Renal pelvis (tissue), 4 donors: Measurements from ENCODE around the gene ZNF491. TPM values are rescaled to one million over a fixed set of nuclear protein-coding genes. Genes with fewer than 3 reads are reported as not detected.
"Not testable (repeated sequence)": the region's sequence is repeated elsewhere in the genome, so short reads cannot be mapped to it uniquely, and the experiment has no call there.

Source experiments
- DNase-seq: peaks from one replicate; pipeline ENCODE4 v3.0.0-alpha.2; 2013
- polyA plus RNA-seq, 3 donors: library from polyadenylated mRNA; unstranded; fragments of 120-200 nt; gene quantifications; one replicate each; pipeline ENCODE4 v1.2.1, GENCODE V29; 2013; ENCODE audit not compliant: insufficient read length in 3 of 3

ZNF491 gene
- polyA plus RNA-seq, 3 donors = 2.9 to 5.6 (median 5.1) TPM

- DNase-seq = peak; percentile 89
Measured at GRCh38 chr19:11797491-11797890, 832 bp upstream of the ZNF491 start.

- no peak for DNase-seq
Measured at GRCh38 chr19:11806354-11807098, 8.2 kb downstream of the ZNF491 start.

- no peak for DNase-seq
Measured at GRCh38 chr19:11807099-11807380, 8.7 kb downstream of the ZNF491 start.

- no peak for DNase-seq
Measured at GRCh38 chr19:11813703-11814028, 15.3 kb downstream of the ZNF491 start.

GRCh38 chr19:11814029-11814699, 15.8 kb downstream of the ZNF491 start, which contains the start of gene ZNF440:
Gene ZNF440, plus strand, starts transcription at chr19:11814273. Its CDS starts 175 bp downstream, at chr19:11814448.
- DNase-seq = peak; percentile 95

GRCh38 chr19:11814700-11815035, 16.3 kb downstream of the ZNF491 start:
- DNase-seq = peak; percentile 37

- no peak for DNase-seq
Measured at GRCh38 chr19:11821474-11822109, 23.3 kb downstream of the ZNF491 start.

- DNase-seq = not testable (repeated sequence)
Measured at GRCh38 chr19:11828957-11829876, 30.9 kb downstream of the ZNF491 start.

GRCh38 chr19:11832253-11832912, 34.1 kb downstream of the ZNF491 start:
- DNase-seq = no peak

- DNase-seq = no peak
Measured at GRCh38 chr19:11833541-11833940, 35.2 kb downstream of the ZNF491 start.

GRCh38 chr19:11835626-11836066, 37.3 kb downstream of the ZNF491 start:
- not testable (repeated sequence) for DNase-seq

GRCh38 chr19:11843722-11844121, 45.4 kb downstream of the ZNF491 start:
- DNase-seq = peak; percentile 50

GRCh38 chr19:11847615-11848014, 49.3 kb downstream of the ZNF491 start:
- not testable (repeated sequence) for DNase-seq

- no peak for DNase-seq
Measured at GRCh38 chr19:11848200-11848593, 49.9 kb downstream of the ZNF491 start.

- peak; percentile 95 for DNase-seq
Measured at GRCh38 chr19:11848594-11849469, 50.5 kb downstream of the ZNF491 start, which contains the start of gene ZNF439. Gene ZNF439, plus strand, starts transcription at chr19:11848726. Its CDS starts 142 bp downstream, at chr19:11848868.

GRCh38 chr19:11850289-11850688, 52.0 kb downstream of the ZNF491 start:
- not testable (repeated sequence) for DNase-seq

- DNase-seq = no peak
Measured at GRCh38 chr19:11853358-11853757, 55.0 kb downstream of the ZNF491 start.

- DNase-seq = no peak
Measured at GRCh38 chr19:11856596-11857250, 58.4 kb downstream of the ZNF491 start.
